HG02642 (cell line): Measurements from ENCODE around the gene KRT9.
"Not testable (repeated sequence)": the region's sequence is repeated elsewhere in the genome, so short reads cannot be mapped to it uniquely, and the experiment has no call there.

Experiments used
- ATAC-seq: cut with Tn5 transposase; IDR thresholded peaks from one replicate; pipeline ENCODE4 v1.9.1; 2021; ENCODE audit warnings: mild to moderate bottlenecking; ENCODE audit not compliant: unreplicated experiment, poor library complexity

Gene KRT9

GRCh38 chr17:41606930-41607329, 35.1 kb upstream of the KRT9 start:
- not testable (repeated sequence) for ATAC-seq

DNA sequence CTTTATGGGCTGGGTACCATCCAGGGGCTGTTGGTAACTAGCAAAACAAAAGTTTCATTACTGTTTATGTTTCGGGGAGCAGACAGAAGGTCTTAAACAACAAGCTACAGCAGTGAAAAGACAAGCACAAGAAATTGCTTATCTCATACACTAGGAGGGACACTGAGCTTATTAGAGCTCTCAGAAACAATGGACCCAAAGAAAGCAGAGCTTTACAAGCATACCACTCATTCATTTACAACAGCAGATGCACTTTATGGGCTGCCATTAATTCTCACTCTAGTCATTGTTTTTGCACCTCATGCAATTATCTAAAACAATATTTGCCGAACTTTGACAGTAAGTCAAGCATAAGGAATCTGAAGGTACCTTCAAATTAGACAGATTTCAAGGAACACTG, 30.7 kb upstream of the KRT9 start:
- ATAC-seq: no peak

- no peak for ATAC-seq
Measured at GRCh38 chr17:41600318-41600717, 28.5 kb upstream of the KRT9 start.

- ATAC-seq: no peak
Measured at GRCh38 chr17:41599680-41600079, 27.8 kb upstream of the KRT9 start.

- no peak for ATAC-seq
Measured at GRCh38 chr17:41595585-41595984, 23.7 kb upstream of the KRT9 start.

- no peak for ATAC-seq
Measured at GRCh38 chr17:41594363-41594915, 22.6 kb upstream of the KRT9 start.

GRCh38 chr17:41593306-41593981, 21.6 kb upstream of the KRT9 start:
- ATAC-seq: no peak

DNA sequence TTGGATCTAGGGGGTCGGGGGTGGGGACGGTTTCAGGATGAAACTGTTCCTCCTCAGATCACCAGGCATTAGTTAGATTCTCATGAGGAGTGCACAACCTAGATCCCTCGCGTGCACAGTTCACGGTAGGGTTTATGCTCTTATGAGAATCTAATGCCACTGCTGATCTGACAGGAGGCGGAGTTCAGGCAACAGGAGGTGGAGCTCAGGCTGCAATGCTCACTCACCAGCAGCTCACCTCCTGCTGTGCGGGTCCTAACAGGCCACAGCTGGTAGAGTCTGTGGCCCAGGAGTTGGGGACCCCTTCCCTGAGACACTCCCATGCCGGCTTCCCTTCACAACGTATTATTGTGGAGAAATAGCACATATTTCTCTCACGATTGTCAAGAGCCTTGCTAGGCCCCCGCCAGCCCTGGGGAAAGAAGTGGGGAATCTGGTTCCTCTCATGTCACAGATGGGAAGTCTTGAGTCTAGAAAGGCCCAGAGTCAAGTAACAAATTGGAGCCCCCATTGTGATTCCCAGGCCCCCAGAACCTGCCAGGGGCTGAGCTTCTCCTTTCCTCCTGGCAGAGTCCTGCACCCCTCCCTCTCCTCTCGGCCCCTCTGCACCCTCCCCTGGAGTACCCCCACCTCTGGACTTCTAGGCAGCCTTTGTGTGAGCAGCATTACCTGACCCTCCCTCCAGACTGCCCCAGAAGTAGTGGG, 20.9 kb upstream of the KRT9 start:
- ATAC-seq: no peak

DNA sequence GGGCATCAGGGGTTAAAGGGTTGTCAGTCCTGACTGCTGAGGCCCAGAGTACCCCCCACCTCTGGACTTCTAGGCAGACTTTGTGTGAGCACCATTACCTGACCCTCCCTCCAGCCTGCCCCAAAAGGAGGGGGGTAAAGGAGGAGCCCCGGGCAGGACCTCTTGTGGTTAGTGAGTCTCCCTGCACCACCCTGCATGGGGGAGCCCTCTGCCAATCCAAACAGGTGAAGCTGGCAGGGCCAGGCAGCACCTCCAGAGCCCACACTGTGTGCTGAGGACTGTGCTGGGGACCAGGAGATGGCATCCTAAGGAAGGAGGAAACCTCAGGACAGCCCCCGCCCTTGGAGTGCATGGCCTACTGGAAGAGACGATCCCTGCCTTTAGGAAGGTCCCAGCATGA, 17.4 kb upstream of the KRT9 start:
- no peak for ATAC-seq

DNA sequence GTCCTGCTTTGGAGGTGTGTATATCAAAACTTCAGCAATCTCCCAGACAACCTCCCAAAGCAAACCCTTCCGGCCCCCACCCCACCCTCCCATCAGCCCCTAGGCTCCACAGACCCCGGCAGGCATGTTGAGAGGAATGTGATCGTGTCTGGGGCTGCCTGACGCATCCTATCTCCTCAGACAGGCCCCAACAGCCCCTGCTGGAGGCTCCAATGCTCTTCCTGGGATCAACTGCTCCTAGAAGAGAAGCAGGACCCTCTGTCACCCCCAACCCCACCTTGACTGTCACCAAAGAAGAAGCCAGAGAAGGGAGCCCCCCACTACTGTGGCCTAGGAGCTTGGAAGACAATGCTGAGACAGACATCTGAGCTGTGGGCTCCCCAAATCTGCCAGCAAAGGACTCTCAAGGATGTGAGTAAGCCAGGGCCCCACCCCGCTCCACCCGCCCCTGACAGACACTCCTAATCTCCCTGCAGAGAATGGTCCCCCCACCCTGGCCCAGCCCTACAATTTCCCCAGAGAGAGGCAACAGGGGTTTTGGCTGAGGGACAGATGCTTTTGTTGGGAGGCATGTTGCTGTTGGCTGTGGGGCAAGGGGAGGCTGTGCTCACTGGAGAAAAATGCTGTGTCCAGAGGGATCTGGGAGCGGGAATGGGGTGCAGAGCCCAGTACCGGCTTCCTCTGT, 16.4 kb upstream of the KRT9 start:
- ATAC-seq: no peak

DNA sequence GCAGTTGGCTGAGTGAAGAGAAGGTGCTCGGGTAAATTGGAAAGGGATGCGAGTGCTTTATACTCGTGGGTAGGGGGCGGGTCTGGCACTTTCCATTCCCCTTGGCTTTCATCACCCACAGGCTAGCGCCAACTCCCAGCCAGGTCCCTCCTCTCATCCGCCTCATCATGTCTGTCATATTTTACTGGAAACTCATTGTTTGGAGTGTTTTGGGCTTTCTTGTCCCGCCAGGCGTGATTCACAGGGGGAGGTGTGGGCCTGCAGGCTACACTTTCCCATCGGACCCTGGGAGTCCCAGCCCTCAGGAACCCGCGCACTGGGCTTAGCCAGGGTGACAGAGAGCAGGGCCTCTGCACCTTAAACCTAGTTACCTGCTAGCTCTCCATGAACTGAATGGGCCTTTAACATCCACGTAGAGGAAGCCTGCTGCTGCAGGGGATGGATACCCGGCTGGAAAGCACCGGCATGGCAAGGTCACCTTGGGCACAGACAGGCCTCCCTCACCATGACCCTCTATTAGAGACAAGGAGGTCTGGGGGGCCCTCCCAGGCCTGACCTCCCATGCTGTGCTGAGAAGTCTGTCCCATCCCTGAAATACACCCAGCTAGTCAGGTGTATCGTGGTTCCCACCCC, 15.1 kb upstream of the KRT9 start, which contains the start of gene KRT14:
Gene KRT14, minus strand, starts transcription at position 33 of the 633 bp plus-strand sequence. CDS start 61 bp downstream, outside the sequence.
- no peak for ATAC-seq

DNA sequence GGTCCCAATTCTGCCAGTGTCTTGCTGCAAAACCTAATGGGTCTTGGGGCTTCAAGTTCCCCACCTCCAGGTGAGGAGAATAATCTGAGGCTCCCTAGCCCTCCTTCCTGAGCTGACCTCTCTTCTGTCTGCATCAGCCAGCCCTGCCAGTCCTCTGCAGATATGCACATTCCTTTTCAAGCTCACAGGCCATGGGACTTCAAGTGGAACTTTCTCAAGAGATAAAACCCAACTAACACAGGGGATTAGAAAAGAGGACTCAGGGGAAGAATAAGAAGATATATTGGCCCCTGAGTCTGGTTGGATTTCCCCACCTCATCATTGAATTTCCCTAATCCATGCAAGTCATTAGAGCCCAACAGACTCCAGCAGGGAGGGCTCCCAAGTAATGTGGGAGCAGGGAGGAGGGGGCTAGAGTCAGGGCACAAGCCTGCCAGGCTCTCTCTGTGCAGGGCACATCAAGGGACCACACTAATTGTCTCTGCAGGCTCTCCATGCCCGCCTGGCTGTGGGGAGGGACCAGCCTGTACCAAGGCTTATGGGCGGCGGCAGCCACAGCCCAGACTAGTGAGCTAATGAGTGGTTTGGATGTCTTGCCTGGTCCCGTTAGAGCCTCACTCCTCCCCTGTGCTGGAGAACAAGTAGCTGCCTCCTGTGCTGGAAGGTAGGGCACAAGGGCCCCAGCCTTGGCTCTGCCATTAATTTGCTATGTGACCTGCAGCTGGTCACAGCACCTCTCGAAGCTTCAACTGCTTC, 13.6 kb upstream of the KRT9 start:
- ATAC-seq: no peak

GRCh38 chr17:41584331-41584927, 12.6 kb upstream of the KRT9 start:
- ATAC-seq: not testable (repeated sequence)

- no peak for ATAC-seq
Measured at GRCh38 chr17:41583137-41584127, 11.6 kb upstream of the KRT9 start.

DNA sequence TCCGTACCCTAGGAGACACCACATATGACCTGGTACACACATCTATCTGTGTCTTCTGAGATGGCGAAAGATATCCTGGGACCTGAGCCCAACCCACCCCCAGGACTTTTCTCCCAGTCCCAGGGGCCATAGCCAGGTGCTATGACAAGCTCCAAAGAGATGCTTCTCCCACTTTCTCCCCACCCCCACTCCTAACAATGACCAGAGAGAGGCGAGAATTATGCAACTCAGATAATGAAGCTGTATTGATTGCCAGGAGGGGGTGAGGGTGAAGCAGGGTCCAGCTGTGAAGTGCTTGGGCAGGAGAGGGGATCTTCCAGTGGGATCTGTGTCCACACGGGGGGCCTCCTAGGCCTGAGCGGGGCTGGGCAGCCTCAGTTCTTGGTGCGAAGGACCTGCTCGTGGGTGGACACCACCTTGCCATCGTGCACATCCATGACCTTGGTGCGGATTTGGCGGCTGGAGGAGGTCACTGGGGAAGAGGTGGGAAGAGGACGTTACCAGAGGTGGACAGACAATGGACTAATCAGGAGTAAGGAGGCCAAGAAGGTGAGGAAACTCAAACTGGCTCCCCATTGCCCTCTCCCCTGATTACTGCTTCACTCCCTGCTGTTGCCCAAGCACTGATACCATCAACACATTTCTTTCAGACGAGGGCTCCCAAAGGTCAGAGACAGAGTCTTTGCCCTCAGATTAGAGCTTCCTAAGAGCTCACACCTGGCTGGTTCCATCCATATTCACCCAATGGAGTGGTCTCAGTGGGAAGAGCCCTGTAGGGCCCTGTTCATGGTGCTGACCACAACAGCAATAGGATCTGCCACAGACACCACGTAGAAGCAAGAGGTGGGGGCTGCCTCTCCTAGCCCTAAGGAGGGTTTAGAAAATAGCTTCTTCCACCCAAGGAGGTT, 10.5 kb upstream of the KRT9 start:
- ATAC-seq: not testable (repeated sequence)

DNA sequence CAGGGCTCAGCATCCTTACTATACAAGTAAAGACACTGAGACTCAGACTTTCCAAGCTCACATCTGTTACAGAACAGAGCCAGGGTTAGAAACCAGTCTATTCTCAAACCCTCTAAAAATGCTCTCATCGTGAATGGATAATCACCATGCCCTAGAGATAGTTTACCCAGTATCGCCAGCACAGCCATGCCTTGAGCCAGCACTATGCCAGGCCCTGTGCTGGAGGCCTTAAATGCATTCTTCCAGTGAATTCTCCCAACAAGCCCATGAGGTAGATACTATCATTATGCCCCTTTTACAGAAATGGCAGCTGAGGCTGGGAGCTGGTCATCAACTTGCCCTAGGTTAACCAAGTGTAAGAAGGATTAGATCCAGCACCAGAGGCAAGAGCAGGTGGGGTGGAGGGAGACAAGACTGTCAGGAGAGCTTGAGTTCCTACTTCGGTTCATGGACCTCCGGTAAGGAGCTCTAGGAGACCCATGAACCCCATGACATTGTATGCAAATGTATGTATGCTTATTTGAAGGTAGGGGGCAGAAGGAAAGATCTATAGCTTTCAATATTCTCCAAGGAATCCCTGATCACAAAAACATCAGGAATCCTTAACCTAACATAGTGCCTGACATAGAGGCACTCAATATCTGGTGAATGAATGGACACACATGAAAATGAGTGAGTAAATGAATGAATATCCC, 9.7 kb upstream of the KRT9 start:
- no peak for ATAC-seq
